D721Med (cell line): ENCODE data around the gene MRPL48.

Source experiments
- DNase-seq: peaks from one replicate; pipeline ENCODE4 v3.0.0; 2011; ENCODE audit warnings: low spot score; ENCODE audit not compliant: insufficient read length
- FAIRE-seq: peaks from 2 replicates; lab custom pipeline; 2011; peaks lifted over from hg19 to GRCh38; lab: Jason Lieb, UNC
- TF ChIP-seq, protein P1 (sequence below): IDR thresholded peaks from 2 replicates; pipeline ENCODE4 v1.5.1; 2012; ENCODE audit warnings: mild to moderate bottlenecking, control low read depth; ENCODE audit not compliant: insufficient read depth; ENCODE audit errors: missing control alignments

The MRPL48 gene

DNA sequence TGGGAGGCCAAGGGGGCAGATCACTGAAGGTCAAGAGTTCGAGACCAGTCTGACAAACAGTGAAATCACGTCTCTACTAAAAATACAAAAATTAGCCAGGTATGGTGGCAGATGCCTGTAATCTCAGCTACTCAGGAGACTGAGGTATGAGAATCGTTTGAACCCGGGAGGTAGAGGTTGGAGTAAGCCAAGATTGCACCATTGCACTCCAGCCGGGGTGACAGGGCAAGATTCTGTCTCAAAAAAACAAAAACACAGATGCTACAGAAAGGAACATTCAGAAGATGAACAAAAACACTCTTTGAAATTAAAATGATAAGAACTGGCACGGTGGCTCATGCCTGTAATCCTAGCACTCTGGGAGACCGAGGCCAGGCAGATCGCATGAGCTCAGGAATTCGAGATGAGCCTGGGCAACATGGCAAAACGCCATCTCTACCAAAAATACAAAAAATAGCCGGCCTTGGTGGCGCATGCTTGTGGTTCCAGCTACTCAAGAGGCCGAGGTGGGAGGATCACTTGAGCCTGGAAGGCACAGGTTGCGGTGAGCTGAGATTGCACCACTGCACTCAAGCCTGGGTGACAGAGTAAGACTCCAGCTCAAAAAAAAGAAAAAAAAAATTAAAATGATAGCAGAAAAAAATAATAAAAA is 35.3 kb upstream of the MRPL48 start:
- no peak for DNase-seq
- TF ChIP-seq, protein P1, sequence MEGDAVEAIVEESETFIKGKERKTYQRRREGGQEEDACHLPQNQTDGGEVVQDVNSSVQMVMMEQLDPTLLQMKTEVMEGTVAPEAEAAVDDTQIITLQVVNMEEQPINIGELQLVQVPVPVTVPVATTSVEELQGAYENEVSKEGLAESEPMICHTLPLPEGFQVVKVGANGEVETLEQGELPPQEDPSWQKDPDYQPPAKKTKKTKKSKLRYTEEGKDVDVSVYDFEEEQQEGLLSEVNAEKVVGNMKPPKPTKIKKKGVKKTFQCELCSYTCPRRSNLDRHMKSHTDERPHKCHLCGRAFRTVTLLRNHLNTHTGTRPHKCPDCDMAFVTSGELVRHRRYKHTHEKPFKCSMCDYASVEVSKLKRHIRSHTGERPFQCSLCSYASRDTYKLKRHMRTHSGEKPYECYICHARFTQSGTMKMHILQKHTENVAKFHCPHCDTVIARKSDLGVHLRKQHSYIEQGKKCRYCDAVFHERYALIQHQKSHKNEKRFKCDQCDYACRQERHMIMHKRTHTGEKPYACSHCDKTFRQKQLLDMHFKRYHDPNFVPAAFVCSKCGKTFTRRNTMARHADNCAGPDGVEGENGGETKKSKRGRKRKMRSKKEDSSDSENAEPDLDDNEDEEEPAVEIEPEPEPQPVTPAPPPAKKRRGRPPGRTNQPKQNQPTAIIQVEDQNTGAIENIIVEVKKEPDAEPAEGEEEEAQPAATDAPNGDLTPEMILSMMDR, result no peak
- FAIRE-seq, result no peak

DNA sequence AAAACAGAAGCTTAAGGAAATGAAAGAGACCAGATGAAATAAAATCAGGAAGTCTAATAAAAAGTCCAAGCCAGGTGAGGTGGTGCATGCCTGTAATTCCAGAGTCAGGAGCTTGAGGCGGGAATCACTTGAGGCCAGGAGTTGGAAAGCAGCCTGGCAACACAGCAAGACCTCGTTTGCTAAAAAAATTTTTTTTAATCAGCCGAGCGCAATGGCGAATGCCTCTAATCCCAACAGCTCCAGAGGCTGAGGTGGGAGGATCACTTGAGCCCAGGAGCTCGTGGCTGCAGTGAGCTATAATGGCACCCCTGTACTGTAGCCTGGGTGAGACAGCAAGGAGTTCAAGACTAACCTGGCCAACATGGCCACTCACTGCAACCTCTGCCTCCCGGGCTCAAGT is 34.8 kb upstream of the MRPL48 start:
- TF ChIP-seq, protein P1, result no peak
- DNase-seq (no peak), FAIRE-seq (no peak)

DNA sequence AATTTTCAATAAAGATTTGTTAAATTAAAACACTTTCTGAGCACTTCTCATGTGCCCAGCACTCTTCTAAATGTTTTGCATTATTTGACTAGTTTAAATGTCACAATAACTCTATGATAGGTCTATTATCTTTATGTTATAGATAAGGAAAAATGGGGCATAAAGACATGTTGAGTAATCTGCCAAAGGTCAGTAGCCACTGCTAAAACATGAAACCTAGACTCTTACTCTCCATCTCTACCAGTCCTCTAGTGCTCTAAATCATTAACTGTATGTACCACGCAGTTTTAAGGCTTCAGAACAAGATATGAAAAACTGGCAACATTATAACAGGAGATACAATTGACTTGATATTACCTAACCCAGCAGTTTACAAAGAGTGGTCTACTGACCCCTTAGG is 33.7 kb upstream of the MRPL48 start:
- TF ChIP-seq, protein P1, result no peak
- FAIRE-seq (no peak), DNase-seq (no peak)

DNA sequence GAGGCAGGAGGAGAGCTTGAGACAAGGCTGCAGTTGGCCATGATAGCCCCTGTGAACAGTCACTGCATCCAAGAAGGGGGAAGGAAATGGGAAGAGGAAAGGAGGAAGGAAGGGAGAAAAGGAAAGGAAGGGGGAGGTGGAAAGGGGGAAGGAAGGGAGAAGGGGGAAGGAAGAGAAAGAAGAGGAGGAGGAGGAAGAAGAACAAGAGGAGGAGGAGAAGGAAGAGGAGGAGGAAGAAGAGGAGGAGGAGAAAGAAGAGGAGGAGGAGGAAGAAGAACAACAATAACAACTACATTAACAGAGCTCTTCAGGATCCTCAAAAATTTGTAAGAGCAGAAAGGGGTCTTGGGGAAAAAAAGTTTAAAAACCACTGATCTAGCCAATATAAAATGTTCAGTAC is 32.0 kb upstream of the MRPL48 start:
- TF ChIP-seq, protein P1, result no peak
- DNase-seq, result no peak
- no peak for FAIRE-seq

DNA sequence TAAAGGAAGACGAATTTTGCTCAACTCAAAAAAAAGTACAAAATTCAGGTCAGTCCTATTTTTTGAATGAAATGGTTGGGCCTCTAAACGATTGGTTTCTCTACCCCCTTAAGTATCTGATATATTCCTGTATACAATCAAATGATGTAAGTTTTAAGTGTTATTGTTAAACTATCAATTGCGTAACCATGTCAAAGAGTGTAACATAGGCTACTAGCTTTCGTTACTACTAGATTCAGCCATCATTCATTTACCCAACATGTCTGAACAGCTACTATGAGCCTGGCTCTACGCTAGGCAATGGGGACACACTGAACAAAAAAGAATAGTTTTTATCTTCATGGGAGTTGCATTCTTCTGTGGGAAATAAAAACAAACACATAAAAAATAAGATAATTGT is 30.1 kb upstream of the MRPL48 start:
- FAIRE-seq, result no peak
- TF ChIP-seq, protein P1, result no peak
- no peak for DNase-seq

- DNase-seq (no peak), FAIRE-seq (no peak)
- TF ChIP-seq, protein P1, result no peak
These were observed 29.2 kb upstream of the MRPL48 start for GRCh38 chr11:73758451-73758850.

DNA sequence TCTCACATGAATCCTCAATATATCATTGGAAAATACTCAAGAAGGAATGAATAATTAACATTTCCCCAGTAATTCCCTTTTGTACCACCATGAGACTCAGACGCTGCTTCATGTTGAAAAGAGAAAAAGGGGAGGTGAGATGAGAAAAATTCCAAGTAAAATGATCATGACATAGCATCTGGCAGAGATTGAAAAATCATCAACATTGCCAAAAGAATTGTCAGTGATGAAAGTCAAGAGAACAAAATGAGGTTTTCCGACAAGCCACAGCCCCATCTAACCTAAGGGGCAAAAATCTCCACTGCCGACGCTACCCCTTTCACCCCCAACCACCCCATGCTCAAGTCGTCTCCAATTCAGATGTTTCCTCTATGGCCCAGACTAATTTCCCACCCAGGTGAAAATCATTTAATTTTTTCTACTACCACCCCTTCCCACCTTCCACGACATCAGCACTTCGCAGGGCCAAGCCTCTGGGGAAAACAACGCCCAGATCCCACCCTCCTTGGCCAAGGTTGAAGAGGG is 28.0 kb upstream of the MRPL48 start:
- FAIRE-seq, result no peak
- TF ChIP-seq, protein P1, result no peak
- no peak for DNase-seq
